Activated CD4-positive, alpha-beta T cell treated with anti-CD3 and anti-CD28 coated beads, Interleukin-2, amount 50 U/mL, for 4 hours (primary cell): ENCODE data around the gene EVI5.
A peak's percentile ranks its signal among the peaks of the same experiment; 100 is the strongest.

Experiments
- DNase-seq, 2 experiments: peaks; one replicate each; pipeline ENCODE4 v3.0.0-alpha.2; 2020

EVI5 gene

DNA sequence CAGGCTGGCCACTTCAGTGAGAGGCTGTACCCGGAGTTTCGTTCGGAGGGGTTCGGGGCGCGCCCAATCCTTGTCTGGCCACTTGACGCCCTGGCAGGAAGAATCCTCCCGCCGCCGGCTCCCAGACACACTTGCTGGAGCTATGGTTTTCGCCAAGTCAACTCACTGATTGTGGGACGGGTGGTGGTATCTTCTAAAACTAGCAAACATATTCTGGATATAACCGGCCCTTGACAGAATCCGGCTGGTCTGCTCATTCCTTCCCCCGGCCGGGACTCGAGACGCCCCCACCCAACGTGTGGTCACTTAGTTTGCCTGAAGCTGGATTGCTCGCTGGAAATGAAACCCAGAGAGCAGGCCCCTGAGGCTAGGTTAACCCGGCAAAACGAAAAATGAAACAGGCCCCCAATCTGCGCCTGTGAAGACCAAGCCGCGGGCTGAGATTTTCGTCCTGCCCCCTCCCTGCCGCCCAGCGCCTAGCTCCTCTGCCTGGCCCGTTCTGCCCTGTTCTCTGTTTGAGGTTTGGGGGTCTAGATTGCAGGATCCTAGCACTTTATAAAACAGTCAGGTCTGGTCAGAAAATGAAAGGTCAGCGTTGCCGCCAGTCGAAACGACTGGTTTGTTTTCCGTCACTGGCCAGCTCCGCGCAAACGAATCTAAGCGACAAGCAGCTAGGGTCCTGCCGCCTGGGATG lies 302.8 kb downstream of the EVI5 start:
- DNase-seq: no peak

- no peak for DNase-seq
Measured at GRCh38 chr1:92481599-92481925, 303.3 kb downstream of the EVI5 start.

DNA sequence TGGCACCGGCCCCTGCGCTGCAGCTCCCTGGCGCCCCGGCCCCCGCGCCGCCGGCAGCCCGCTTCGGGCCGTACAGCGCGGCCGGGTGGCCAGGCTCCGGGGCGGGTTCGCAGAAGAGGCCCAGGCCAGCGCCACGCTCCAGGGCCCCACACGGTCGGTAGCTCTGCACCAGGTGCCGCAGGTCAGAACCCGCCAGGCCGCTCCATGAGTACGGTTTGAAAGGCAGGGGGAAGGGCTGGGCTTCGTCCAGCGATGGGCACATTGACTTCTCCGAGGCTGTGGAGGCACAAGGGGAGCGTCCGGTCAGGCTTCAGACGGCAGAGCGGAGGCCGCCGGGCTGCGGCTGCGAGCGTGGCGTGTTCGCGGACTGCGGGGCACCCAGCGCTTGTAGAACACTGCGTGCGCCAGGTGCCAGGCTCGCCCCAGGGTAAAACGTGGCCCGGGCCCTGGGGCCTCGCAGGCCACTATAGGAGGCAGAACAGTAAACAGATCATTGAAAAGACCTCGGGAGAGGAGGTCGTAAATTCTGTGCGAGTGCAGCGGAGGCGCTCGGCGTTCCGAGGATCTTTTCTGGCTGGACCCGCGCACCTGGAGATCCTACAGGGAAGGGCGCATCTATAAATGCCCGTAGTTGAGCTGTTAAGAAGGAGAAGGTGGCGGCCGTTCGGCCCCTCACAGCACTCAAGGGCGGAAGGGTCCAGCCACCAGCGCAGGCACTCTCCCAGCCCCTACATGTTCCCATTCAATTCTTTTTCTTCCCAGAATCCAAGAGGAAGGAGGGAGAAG lies 303.9 kb downstream of the EVI5 start:
- DNase-seq: no peak

DNA sequence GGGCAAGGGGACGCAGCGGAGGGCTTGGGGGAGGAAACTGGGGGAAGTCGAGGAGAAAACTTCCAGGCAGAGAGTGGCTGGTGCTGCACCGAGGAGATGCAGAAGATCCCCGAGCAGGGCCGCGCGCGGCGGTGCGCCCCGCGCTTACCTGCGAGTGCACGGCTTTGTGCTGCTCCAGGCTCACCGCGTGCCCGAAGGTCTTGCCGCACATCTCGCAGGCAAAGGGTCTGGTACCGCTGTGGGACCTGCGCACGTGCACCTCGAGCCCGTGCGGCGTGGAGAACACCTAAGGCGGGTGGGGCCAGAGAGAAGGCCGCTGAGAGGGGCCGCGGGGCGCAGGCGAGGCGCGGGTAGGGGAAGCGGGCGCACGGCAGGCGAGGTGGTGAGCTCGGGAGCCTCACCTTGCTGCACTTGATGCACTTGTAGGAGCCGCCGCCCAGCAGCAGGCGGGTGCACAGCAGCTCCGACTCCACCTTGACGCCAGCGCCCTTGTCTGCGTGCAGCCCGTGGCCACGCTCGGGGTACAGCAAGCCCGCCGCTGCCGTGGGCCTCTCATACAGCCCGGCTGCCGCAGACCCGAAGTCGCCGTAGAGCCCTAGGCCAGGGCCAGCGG lies 304.6 kb downstream of the EVI5 start:
- no peak for DNase-seq

GRCh38 chr1:92479587-92479986 lies 305.3 kb downstream of the EVI5 start:
- DNase-seq: no peak

- no peak for DNase-seq
Measured at GRCh38 chr1:92478393-92478792, 306.5 kb downstream of the EVI5 start.

- peak; percentile 41 to 43 for DNase-seq
Measured at GRCh38 chr1:92476071-92476631, 308.8 kb downstream of the EVI5 start.

DNA sequence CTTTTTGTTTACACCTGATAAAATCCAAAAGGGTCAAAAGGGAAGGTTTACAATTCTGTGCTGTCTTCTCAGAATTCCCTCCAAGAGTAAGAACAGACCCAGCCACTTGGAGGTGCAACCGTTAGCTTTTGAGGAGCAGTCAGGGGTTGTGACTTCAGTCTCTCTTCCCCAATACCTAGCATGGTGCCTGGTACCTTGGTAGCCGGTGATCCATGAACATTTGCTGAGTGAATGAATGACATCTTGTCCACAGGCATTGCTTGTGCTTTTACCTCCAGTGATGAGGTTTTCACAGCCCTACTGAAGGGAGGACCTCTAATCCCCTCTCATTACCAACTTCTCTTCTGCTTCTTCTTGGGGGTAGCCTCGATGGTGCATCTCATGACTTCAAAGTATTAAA lies 309.9 kb downstream of the EVI5 start:
- no peak for DNase-seq

DNA sequence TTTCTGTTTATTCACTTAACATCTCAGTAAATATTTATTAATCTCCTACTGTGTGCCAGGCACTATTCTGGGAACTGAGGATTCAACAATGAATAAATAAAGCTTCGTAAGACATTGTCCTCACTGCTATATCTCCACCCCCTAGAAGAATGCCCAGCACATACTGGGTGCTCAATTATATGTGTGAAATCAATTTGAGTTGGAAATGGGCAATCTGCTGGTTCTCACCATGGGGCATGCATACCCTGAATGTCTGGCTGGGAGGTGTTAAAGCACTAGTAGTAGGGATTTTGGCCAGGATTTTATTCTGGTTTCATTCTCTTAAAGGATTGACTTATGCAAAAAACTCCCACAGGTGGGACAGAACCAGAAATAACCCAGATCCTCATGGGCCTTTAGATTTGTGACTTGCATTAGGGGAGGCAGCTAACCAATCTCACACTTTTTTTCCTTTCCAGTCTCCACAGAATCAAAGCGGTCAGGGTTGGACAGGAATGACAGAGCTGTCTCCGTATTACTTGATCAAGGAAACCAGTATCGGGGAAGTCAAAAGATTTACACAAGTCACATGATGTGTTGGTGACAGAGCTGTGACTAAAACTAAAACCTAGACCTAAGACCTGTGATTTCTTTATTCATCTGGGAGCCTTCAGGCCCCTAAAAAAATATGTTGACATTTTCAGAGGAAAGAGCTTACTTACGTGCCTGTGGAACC lies 311.0 kb downstream of the EVI5 start:
- DNase-seq: no peak

DNA sequence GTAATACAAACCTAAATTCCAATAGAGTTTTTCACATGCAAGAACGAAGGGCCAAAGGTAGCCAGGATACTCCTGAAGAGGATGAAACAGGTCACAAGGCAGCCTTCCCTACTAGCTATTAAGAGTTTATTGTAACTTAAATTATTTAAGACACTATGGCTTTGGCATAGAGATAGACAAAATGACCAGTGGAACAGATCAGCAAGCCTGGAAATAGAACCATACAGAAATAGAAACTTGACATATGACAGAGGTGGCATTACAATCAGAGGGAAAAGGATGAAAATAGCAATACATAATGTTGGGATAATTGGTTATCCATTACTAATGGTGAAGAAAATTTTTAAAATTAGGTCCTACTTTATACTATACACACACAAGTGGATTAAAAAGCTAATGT lies 314.7 kb downstream of the EVI5 start:
- DNase-seq: no peak

DNA sequence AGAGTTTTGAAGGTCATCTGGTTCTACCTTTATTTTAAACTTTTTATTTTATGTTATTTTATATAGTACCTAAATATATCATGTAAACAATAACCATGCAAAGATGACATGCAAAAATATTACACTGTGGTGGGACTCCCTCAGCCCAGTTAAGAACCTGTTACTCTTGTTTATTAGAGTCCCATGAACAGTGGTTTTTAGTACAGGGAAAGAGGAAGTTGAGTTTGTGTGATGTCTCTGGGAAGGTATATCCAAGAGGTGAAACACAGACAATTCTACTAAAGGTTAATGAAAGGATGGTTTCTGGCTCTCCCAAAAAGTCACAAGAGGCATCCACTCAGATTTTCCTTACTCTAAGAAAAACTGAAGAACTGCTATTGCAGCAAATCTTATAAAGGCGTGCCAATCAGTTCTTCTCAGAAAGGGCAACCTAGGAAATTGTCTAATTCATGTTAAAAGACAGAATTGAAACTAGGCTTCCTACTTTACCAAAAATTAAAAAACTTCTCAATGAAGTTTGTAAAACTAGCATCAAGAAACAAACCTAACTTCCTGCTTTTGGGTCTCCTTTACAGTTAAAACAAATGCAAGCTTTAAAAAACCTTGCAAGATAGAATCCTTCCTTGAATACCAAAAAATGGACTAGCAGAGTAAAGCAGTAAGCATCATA lies 318.1 kb downstream of the EVI5 start:
- DNase-seq: no peak

DNA sequence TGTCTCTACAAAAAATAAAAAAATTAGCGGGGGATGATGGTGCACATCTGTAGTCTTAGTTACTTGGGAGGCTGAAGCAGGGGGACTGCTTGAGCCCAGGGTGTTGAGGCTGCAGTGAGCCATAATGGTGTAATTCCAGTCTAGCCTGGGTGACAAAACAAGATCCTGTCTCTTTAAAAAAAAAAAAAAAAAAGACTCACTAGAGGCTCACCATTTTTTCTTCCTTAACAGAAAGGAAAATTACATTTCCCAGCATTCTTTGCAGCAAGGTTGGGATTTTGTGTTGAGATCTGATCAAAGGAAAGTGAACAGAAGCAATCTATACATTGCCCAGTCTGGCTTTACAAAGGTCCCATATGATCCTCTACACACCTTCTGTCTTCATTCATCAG lies 319.7 kb downstream of the EVI5 start:
- no peak for DNase-seq

DNA sequence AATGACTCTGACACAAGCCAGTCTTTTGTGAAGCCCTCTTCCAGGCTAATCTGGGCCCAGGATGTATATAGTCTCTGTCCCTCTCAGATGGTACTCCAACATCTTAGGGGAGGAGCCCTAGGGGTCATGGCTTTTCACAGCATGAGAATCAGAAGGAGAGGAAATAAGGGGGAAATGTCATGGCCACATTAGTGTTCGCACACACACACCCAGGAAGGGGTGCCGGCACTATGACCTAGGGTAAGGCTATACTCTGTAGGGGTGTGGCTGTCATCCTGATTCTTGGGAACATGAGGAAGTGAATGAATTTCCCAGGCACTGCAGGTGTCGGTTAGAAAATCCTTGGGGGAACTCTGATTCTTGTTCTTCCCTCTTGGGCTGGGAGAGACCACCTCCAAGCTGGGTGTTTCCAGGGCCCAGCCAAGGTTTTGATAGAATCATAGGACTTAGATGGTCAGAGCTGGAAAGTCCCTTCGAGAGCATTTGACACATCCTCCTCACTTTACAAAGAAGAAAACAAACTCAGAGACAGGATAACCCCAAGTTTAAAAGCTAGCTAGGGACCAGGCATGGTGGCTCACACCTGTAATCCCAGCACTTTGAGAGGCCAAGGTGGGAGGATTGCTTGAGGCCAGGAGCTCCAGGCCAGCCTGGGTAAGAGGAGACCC lies 320.2 kb downstream of the EVI5 start:
- no peak for DNase-seq

DNA sequence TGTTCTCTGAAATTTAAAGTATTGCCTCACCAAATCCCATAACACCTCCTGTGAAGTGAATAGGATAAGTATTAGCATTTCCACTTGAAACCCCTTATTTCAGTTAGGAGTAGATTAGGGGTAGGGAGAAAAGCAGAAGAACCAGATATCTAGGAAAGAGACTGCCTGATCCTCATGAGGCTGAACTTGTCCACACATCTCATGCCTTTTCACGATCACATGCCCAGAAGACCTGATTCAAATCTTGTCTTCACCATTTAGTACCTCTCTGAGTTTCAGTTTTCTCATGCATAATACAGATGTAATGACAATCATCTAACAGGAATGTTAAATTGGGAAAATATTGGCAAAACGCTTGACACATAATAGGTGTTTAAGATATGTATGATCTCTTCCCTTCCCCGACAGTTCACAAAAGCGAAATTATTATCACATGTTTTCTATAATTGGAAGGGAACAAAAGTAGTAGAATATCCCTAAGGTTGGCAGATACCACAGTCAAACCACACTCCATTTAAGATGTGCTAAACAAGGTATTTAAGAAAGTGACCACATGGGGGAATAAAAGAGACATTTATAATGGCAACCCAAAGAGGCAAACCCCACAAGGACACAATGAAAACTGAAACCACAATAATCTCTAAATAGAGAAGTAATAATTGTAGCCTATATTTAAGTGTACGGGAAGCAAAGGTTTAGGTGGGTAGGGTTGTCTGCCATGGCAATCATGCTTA lies 323.4 kb downstream of the EVI5 start:
- no peak for DNase-seq

GRCh38 chr1:92459871-92460320 lies 325.0 kb downstream of the EVI5 start:
- no peak for DNase-seq
